HG02610 (cell line): ENCODE results near the gene CYSTM1.

Source experiments
- ATAC-seq: cut with Tn5 transposase; IDR thresholded peaks from one replicate; pipeline ENCODE4 v1.9.1; 2021; ENCODE audit warnings: mild to moderate bottlenecking, moderate library complexity; ENCODE audit not compliant: unreplicated experiment

Gene CYSTM1

GRCh38 chr5:140174465-140175366 is at the start of gene CYSTM1:
Gene CYSTM1 (plus strand): TSS chr5:140175188. CDS start chr5:140194466, 19,278 bp downstream.
- ATAC-seq = peak; percentile 90

- no peak for ATAC-seq
Measured at GRCh38 chr5:140125637-140126036, 49.4 kb upstream of the CYSTM1 start, which contains the start of gene IGIP. Gene IGIP (plus strand): TSS chr5:140125937. CDS start chr5:140128477, 2,540 bp downstream.

GRCh38 chr5:140126315-140127012 is 48.5 kb upstream of the CYSTM1 start:
- ATAC-seq = no peak

- no peak for ATAC-seq
Measured at GRCh38 chr5:140128376-140128775, 46.6 kb upstream of the CYSTM1 start.

GRCh38 chr5:140130949-140131733 is 43.8 kb upstream of the CYSTM1 start:
- no peak for ATAC-seq

- peak; percentile 40 for ATAC-seq
Measured at GRCh38 chr5:140131967-140132409, 43.0 kb upstream of the CYSTM1 start.

- ATAC-seq = no peak
Measured at GRCh38 chr5:140133514-140134167, 41.3 kb upstream of the CYSTM1 start.

- no peak for ATAC-seq
Measured at GRCh38 chr5:140134277-140134935, 40.6 kb upstream of the CYSTM1 start.

GRCh38 chr5:140135127-140135526 is 39.9 kb upstream of the CYSTM1 start:
- ATAC-seq = no peak

GRCh38 chr5:140136624-140137023 is 38.4 kb upstream of the CYSTM1 start:
- ATAC-seq = no peak

- ATAC-seq = no peak
Measured at GRCh38 chr5:140140435-140140834, 34.6 kb upstream of the CYSTM1 start.

- ATAC-seq = no peak
Measured at GRCh38 chr5:140141241-140141640, 33.7 kb upstream of the CYSTM1 start.

GRCh38 chr5:140142246-140142645 is 32.7 kb upstream of the CYSTM1 start:
- ATAC-seq = no peak

- ATAC-seq = no peak
Measured at GRCh38 chr5:140142856-140143255, 32.1 kb upstream of the CYSTM1 start.

GRCh38 chr5:140143521-140144258 is 31.3 kb upstream of the CYSTM1 start:
- ATAC-seq = peak; percentile 11

GRCh38 chr5:140145256-140145655 is 29.7 kb upstream of the CYSTM1 start:
- ATAC-seq = no peak

GRCh38 chr5:140145818-140146522 is 29.0 kb upstream of the CYSTM1 start:
- peak; percentile 62 for ATAC-seq

GRCh38 chr5:140146523-140146842 is 28.5 kb upstream of the CYSTM1 start:
- no peak for ATAC-seq

- ATAC-seq = no peak
Measured at GRCh38 chr5:140147460-140147859, 27.5 kb upstream of the CYSTM1 start.
